Measurements from ENCODE around the gene CADM4.

DNA sequence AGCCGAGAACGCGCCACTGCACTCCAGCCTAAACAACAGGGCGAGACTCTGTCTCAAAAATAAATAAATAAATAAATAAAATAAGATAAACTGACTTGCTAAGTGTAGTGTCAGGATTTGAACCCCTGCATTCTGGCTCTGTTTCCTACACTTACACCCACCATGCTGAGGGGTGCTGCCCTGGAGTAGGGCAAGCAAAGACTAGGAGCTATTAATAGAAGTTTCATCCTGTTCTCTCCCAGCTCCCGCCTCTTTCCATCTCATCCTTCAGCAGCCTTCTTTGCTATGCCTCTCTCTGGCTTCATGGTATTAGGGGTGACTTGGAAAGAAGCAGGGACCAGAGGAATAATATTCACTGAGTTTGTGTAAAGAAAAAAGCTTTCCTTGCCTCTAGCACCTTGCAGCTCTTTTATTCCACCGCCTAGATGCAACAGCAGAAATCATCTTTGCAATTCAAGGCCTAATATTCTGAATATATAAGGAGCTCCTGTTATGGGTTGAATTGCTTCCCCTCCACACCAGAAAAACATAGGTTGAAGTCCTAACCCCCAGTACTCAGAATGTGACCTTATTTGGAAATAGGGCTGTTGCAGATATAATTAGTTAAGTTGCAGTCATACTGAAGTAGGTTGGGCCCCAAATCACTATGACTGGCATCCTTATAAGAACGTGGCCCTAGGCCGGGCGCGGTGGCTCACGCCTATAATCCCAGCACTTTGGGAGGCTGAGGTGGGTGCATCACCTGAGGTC is 39.0 kb upstream of the CADM4 start:
- TF ChIP-seq, protein P1, sequence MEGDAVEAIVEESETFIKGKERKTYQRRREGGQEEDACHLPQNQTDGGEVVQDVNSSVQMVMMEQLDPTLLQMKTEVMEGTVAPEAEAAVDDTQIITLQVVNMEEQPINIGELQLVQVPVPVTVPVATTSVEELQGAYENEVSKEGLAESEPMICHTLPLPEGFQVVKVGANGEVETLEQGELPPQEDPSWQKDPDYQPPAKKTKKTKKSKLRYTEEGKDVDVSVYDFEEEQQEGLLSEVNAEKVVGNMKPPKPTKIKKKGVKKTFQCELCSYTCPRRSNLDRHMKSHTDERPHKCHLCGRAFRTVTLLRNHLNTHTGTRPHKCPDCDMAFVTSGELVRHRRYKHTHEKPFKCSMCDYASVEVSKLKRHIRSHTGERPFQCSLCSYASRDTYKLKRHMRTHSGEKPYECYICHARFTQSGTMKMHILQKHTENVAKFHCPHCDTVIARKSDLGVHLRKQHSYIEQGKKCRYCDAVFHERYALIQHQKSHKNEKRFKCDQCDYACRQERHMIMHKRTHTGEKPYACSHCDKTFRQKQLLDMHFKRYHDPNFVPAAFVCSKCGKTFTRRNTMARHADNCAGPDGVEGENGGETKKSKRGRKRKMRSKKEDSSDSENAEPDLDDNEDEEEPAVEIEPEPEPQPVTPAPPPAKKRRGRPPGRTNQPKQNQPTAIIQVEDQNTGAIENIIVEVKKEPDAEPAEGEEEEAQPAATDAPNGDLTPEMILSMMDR (IDR thresholded peaks at IDR 0.05), result no peak
- TF ChIP-seq EZH2phosphoT487 (IDR thresholded peaks at IDR 0.05), result no peak

All from neural progenitor cell (in vitro differentiated cells).